ENCODE data around the gene PSMA6.
A peak's percentile ranks its signal among the peaks of the same experiment; 100 is the strongest.
"Not testable (repeated sequence)": the region's sequence is repeated elsewhere in the genome, so short reads cannot be mapped to it uniquely, and the experiment has no call there.

The PSMA6 gene

GRCh38 chr14:35292051-35292769 is at the start of gene PSMA6:
PSMA6 (plus strand) TSS chr14:35292382; CDS start chr14:35292477, 95 bp downstream.
- DNase-seq (ENCODE audit: low spot score), result peak; percentile 100

- DNase-seq (ENCODE audit: low spot score), result no peak
These were observed 49.4 kb upstream of the PSMA6 start for GRCh38 chr14:35242599-35243311.

GRCh38 chr14:35243956-35244355 is 48.2 kb upstream of the PSMA6 start:
- no peak for DNase-seq (ENCODE audit: low spot score)

- DNase-seq (ENCODE audit: low spot score), result no peak
These were observed 47.6 kb upstream of the PSMA6 start for GRCh38 chr14:35244542-35244941.

- DNase-seq (ENCODE audit: low spot score), result no peak
These were observed 47.1 kb upstream of the PSMA6 start for GRCh38 chr14:35245051-35245450.

GRCh38 chr14:35247777-35248475 is 44.3 kb upstream of the PSMA6 start:
- no peak for DNase-seq (ENCODE audit: low spot score)

- DNase-seq (ENCODE audit: low spot score), result no peak
These were observed 43.8 kb upstream of the PSMA6 start for GRCh38 chr14:35248476-35248788.

GRCh38 chr14:35250319-35250718 is 41.9 kb upstream of the PSMA6 start:
- no peak for DNase-seq (ENCODE audit: low spot score)

GRCh38 chr14:35252451-35252868 is 39.7 kb upstream of the PSMA6 start:
- no peak for DNase-seq (ENCODE audit: low spot score)

- not testable (repeated sequence) for DNase-seq (ENCODE audit: low spot score)
These were observed 39.1 kb upstream of the PSMA6 start for GRCh38 chr14:35253056-35253455.

GRCh38 chr14:35254034-35254622 is 38.1 kb upstream of the PSMA6 start:
- DNase-seq (ENCODE audit: low spot score), result not testable (repeated sequence)

- DNase-seq (ENCODE audit: low spot score), result no peak
These were observed 37.4 kb upstream of the PSMA6 start for GRCh38 chr14:35254736-35255135.

- DNase-seq (ENCODE audit: low spot score), result no peak
These were observed 36.5 kb upstream of the PSMA6 start for GRCh38 chr14:35255711-35256110.

GRCh38 chr14:35257809-35258208 is 34.4 kb upstream of the PSMA6 start:
- no peak for DNase-seq (ENCODE audit: low spot score)

GRCh38 chr14:35258420-35258819 is 33.8 kb upstream of the PSMA6 start:
- DNase-seq (ENCODE audit: low spot score), result no peak

GRCh38 chr14:35261774-35262173 is 30.4 kb upstream of the PSMA6 start:
- DNase-seq (ENCODE audit: low spot score), result peak; percentile 31

- DNase-seq (ENCODE audit: low spot score), result no peak
These were observed 29.7 kb upstream of the PSMA6 start for GRCh38 chr14:35262436-35262835.

GRCh38 chr14:35268946-35269345 is 23.2 kb upstream of the PSMA6 start:
- no peak for DNase-seq (ENCODE audit: low spot score)

- no peak for DNase-seq (ENCODE audit: low spot score)
These were observed 17.4 kb upstream of the PSMA6 start for GRCh38 chr14:35274805-35275204.

- no peak for DNase-seq (ENCODE audit: low spot score)
These were observed 15.0 kb upstream of the PSMA6 start for GRCh38 chr14:35277179-35277578.

GRCh38 chr14:35279369-35279768 is 12.8 kb upstream of the PSMA6 start:
- DNase-seq (ENCODE audit: low spot score), result no peak

GRCh38 chr14:35281341-35281740 is 10.8 kb upstream of the PSMA6 start:
- no peak for DNase-seq (ENCODE audit: low spot score)

- no peak for DNase-seq (ENCODE audit: low spot score)
These were observed 7.7 kb upstream of the PSMA6 start for GRCh38 chr14:35284506-35284905.

All from pons (tissue), 1 donor.